Neuronal stem cell (in vitro differentiated cells): ENCODE measurements around the gene CHST11.

Experiments
- DNase-seq: peaks from one replicate; pipeline ENCODE4 v3.0.0-alpha.2; 2013; ENCODE audit warnings: low spot score
- H2AFZ ChIP-seq: one replicate; pipeline ENCODE4 v1.6.1; 2013; ENCODE audit warnings: mild to moderate bottlenecking, low read length, inconsistent platforms
- H2AK5ac ChIP-seq: 2 replicates; pipeline ENCODE4 v1.6.1; 2013; ENCODE audit warnings: low read depth, mild to moderate bottlenecking, inconsistent platforms, low read length, moderate library complexity, mixed read lengths
- H2BK120ac ChIP-seq: 2 replicates; pipeline ENCODE4 v1.6.1; 2013; ENCODE audit warnings: low read depth, mild to moderate bottlenecking, inconsistent platforms, low read length, moderate library complexity, mixed read lengths
- H2BK12ac ChIP-seq: one replicate; pipeline ENCODE4 v1.6.1; 2013; ENCODE audit warnings: low read length, inconsistent platforms
- H2BK15ac ChIP-seq: 2 replicates; pipeline ENCODE4 v1.6.1; 2013; ENCODE audit warnings: mild to moderate bottlenecking, low read length, inconsistent platforms, mixed read lengths
- H2BK5ac ChIP-seq: one replicate; pipeline ENCODE4 v1.6.1; 2013; ENCODE audit warnings: inconsistent platforms, mild to moderate bottlenecking, low read length, moderate library complexity
- H3K14ac ChIP-seq: one replicate; pipeline ENCODE4 v1.6.1; 2013; ENCODE audit warnings: low read length, inconsistent platforms
- H3K18ac ChIP-seq: 2 replicates; pipeline ENCODE4 v1.6.1; 2013; ENCODE audit warnings: low read length, inconsistent platforms
- H3K23ac ChIP-seq: 2 replicates; pipeline ENCODE4 v1.6.1; 2013; ENCODE audit warnings: low read depth, mild to moderate bottlenecking, mixed read lengths, low read length, inconsistent platforms; ENCODE audit not compliant: poor library complexity
- H3K27ac ChIP-seq: replicated peaks from 3 replicates; pipeline ENCODE4 v1.5.1; 2013; ENCODE audit warnings: low read length, inconsistent platforms
- H3K27me3 ChIP-seq, 3 experiments: 2 replicates each; pipeline ENCODE4 v1.6.1; 2013; ENCODE audit warnings: low read length in 3 of 3, mild to moderate bottlenecking in 2 of 3, inconsistent platforms in 1 of 3, low read depth in 1 of 3, mixed read lengths in 1 of 3, moderate library complexity in 1 of 3; ENCODE audit not compliant: control insufficient read depth in 3 of 3, insufficient read depth in 3 of 3
- H3K36me3 ChIP-seq, 2 donors: replicated peaks in 1 of 2; 2 replicates each; pipeline ENCODE4 v1.6.1; 2013; ENCODE audit warnings: low read length in 2 of 2; ENCODE audit not compliant: control insufficient read depth in 2 of 2, insufficient read depth in 2 of 2
- H3K4ac ChIP-seq: 2 replicates; pipeline ENCODE4 v1.6.1; 2013; ENCODE audit warnings: inconsistent platforms, mild to moderate bottlenecking, low read length, moderate library complexity
- H3K4me1 ChIP-seq, 2 donors: 1 replicate in 1 of 2; 2 replicates in 1 of 2; pipeline ENCODE4 v1.6.1; 2013; ENCODE audit warnings: low read length in 2 of 2, low read depth in 1 of 2; ENCODE audit not compliant: control insufficient read depth in 2 of 2, insufficient read depth in 1 of 2
- H3K4me2 ChIP-seq: one replicate; pipeline ENCODE4 v1.6.1; 2013; ENCODE audit warnings: mild to moderate bottlenecking, low read length, inconsistent platforms; ENCODE audit not compliant: insufficient read depth, poor library complexity, severe bottlenecking
- H3K4me3 ChIP-seq, 2 donors: 2 replicates each; pipeline ENCODE4 v1.5.1; 2013; ENCODE audit warnings: low read length in 2 of 2, mild to moderate bottlenecking in 2 of 2, inconsistent platforms in 1 of 2, moderate library complexity in 1 of 2
- H3K79me1 ChIP-seq: one replicate; pipeline ENCODE4 v1.6.1; 2013; ENCODE audit warnings: low read depth, mild to moderate bottlenecking, inconsistent platforms, low read length, moderate library complexity
- H3K9ac ChIP-seq: one replicate; pipeline ENCODE4 v1.6.1; 2013; ENCODE audit warnings: mild to moderate bottlenecking, low read depth, low read length, inconsistent platforms; ENCODE audit not compliant: poor library complexity
- H3K9me3 ChIP-seq, 2 donors: replicated peaks in 1 of 2; 2 replicates each; pipeline versions ENCODE3 to v1.6.1; 2013; ENCODE audit warnings: low read length in 2 of 2, mild to moderate bottlenecking in 2 of 2, inconsistent platforms in 1 of 2, low read depth in 1 of 2, mixed read lengths in 1 of 2, moderate library complexity in 1 of 2; ENCODE audit not compliant: control insufficient read depth in 2 of 2, insufficient read depth in 1 of 2
- H4K8ac ChIP-seq: one replicate; pipeline ENCODE4 v1.6.1; 2013; ENCODE audit warnings: low read depth, mild to moderate bottlenecking, inconsistent platforms, low read length, moderate library complexity
- H4K91ac ChIP-seq: one replicate; pipeline ENCODE4 v1.6.1; 2013; ENCODE audit warnings: low read length, low read depth, mild to moderate bottlenecking, inconsistent platforms; ENCODE audit not compliant: poor library complexity
- WGBS, 2 donors: extraction: QIAGEN DNeasy Blood & Tissue Kit; methylation state at CpG; one replicate each; pipeline ENCODE4 v1.1.7; 2013; ENCODE audit warnings: missing lambda C conversion rate in 2 of 2, mixed read lengths in 1 of 2; ENCODE audit not compliant: insufficient read length in 2 of 2, insufficient replicate concordance in 1 of 2; ENCODE audit errors: extremely low coverage in 2 of 2; 5-methylcytosine and 5-hydroxymethylcytosine counted together

The CHST11 gene

GRCh38 chr12:104623883-104624282, 167.1 kb downstream of the CHST11 start:
- no peak overlapping the region for H3K4ac ChIP-seq
- no peak overlapping the region for H2AK5ac ChIP-seq
- H3K27ac ChIP-seq: peak overlapping the region; percentile 33
- no peak overlapping the region for H3K4me2 ChIP-seq
- H3K9me3 ChIP-seq: no peaks in the 10 kb centered on the region
- H2BK5ac ChIP-seq: no peak overlapping the region
- H2BK15ac ChIP-seq: no peak overlapping the region
- H3K79me1 ChIP-seq: no peaks in the 10 kb centered on the region
- H4K91ac ChIP-seq: no peak overlapping the region
- no peak overlapping the region for H3K9ac ChIP-seq
- no peak overlapping the region for H2BK120ac ChIP-seq
- peak overlapping the region; percentile 69 for H2AFZ ChIP-seq
- H3K14ac ChIP-seq: no peak overlapping the region
- H2BK12ac ChIP-seq: no peak overlapping the region
- no peaks in the 10 kb centered on the region for H3K27me3 ChIP-seq
- no peak overlapping the region for H3K23ac ChIP-seq
- peak; percentile 37 for DNase-seq
- H3K4me1 ChIP-seq: peaks cover 13 to 15% of the 10 kb centered on the region in 2 donors
- no peak overlapping the region for H3K4me3 ChIP-seq
- no CpG with 5 or more reads among the region's 7 CpGs for WGBS, 2 donors
- no peaks in the 10 kb centered on the region for H3K36me3 ChIP-seq
- no peak overlapping the region for H4K8ac ChIP-seq
- H3K18ac ChIP-seq: no peak overlapping the region

GRCh38 chr12:104624529-104624928, 167.8 kb downstream of the CHST11 start:
- Histone ChIP-seq H2BK120ac (no peak overlapping the region), H3K36me3 (no peaks in the 10 kb centered on the region), H2BK12ac (no peak overlapping the region), H3K4me3 (no peak overlapping the region), H3K4me2 (no peak overlapping the region), H3K9me3 (no peaks in the 10 kb centered on the region), H2BK15ac (no peak overlapping the region), H2AK5ac (no peak overlapping the region), H3K23ac (no peak overlapping the region), H4K91ac (no peak overlapping the region), H3K18ac (no peak overlapping the region), H3K27ac (no peak overlapping the region), H3K79me1 (no peaks in the 10 kb centered on the region), H3K4me1 (peaks cover 13 to 15% of the 10 kb centered on the region in 2 donors), H2BK5ac (no peak overlapping the region), H2AFZ (no peak overlapping the region), H4K8ac (no peak overlapping the region), H3K9ac (no peak overlapping the region), H3K4ac (no peak overlapping the region), H3K27me3 (no peaks in the 10 kb centered on the region), H3K14ac (no peak overlapping the region)
- DNase-seq: no peak
- WGBS, 2 donors: no CpG with 5 or more reads among the region's 6 CpGs

GRCh38 chr12:104626069-104626837, 169.5 kb downstream of the CHST11 start:
- Histone ChIP-seq H3K27me3 (no peaks in the 10 kb centered on the region), H3K9me3 (no peaks in the 10 kb centered on the region), H3K9ac (no peak overlapping the region), H2BK12ac (no peak overlapping the region), H2BK120ac (no peak overlapping the region), H2AFZ (no peak overlapping the region), H2BK15ac (no peak overlapping the region), H3K4me1 (peaks cover 25 to 26% of the 10 kb centered on the region in 2 donors), H3K27ac (no peak overlapping the region), H3K79me1 (peaks cover 2% of the 10 kb centered on the region), H3K14ac (no peak overlapping the region), H2AK5ac (no peak overlapping the region), H4K8ac (no peak overlapping the region), H3K4me2 (no peak overlapping the region), H4K91ac (no peak overlapping the region), H2BK5ac (no peak overlapping the region), H3K23ac (no peak overlapping the region), H3K4ac (no peak overlapping the region), H3K36me3 (no peaks in the 10 kb centered on the region), H3K4me3 (no peak overlapping the region), H3K18ac (no peak overlapping the region)
- WGBS, 2 donors: no CpG with 5 or more reads among the region's 5 CpGs
- DNase-seq: no peak

- peaks cover 2% of the 10 kb centered on the region for H3K79me1 ChIP-seq
- no peak overlapping the region for H2AK5ac ChIP-seq
- H3K4me3 ChIP-seq: no peak overlapping the region
- H3K4ac ChIP-seq: no peak overlapping the region
- no CpG with 5 or more reads among the region's 7 CpGs for WGBS, 2 donors
- no peak overlapping the region for H2BK12ac ChIP-seq
- H3K27me3 ChIP-seq: no peaks in the 10 kb centered on the region
- H4K91ac ChIP-seq: no peak overlapping the region
- no peak overlapping the region for H3K27ac ChIP-seq
- DNase-seq: no peak
- no peaks in the 10 kb centered on the region for H3K36me3 ChIP-seq
- H3K4me2 ChIP-seq: no peak overlapping the region
- no peak overlapping the region for H4K8ac ChIP-seq
- no peak overlapping the region for H2BK120ac ChIP-seq
- no peak overlapping the region for H2AFZ ChIP-seq
- no peak overlapping the region for H2BK15ac ChIP-seq
- no peak overlapping the region for H3K23ac ChIP-seq
- peaks cover 28 to 30% of the 10 kb centered on the region in 2 donors for H3K4me1 ChIP-seq
- no peak overlapping the region for H2BK5ac ChIP-seq
- H3K14ac ChIP-seq: no peak overlapping the region
- H3K18ac ChIP-seq: no peak overlapping the region
- H3K9me3 ChIP-seq: no peaks in the 10 kb centered on the region
- H3K9ac ChIP-seq: no peak overlapping the region
These were observed 170.7 kb downstream of the CHST11 start for GRCh38 chr12:104627231-104627989.
